D341Med (cell line): Measurements from ENCODE around the gene IL17C.
"Not testable (repeated sequence)": the region's sequence is repeated elsewhere in the genome, so short reads cannot be mapped to it uniquely, and the experiment has no call there.

Experiments
- DNase-seq: peaks from one replicate; pipeline ENCODE4 v3.0.0; 2012; ENCODE audit warnings: low spot score

IL17C gene

GRCh38 chr16:88638323-88639230 is at the start of gene IL17C:
Gene IL17C (plus strand): TSS chr16:88638572. CDS start chr16:88638642, 70 bp downstream.
- DNase-seq: no peak

DNA sequence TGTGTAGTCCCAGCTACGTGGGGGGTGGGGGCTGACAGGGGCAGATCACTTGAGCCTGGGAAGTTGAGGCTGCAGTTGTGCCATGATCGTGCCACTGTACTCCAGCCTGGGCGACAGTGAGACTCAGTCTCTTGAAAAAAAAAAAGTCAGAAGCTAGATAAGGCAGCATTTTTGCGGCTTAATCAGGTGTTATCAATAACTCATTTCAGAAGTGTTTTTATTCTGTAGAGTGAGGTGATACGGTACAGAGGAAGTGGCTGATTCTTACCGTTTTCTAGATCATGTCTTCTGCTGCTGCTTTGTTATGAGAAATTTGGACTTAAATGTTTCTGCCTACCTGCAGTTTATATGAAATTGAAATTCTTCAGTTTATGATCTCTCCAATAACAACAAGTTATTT is 49.6 kb upstream of the IL17C start:
- DNase-seq: no peak

GRCh38 chr16:88589441-88589840 is 48.9 kb upstream of the IL17C start:
- DNase-seq: no peak

DNA sequence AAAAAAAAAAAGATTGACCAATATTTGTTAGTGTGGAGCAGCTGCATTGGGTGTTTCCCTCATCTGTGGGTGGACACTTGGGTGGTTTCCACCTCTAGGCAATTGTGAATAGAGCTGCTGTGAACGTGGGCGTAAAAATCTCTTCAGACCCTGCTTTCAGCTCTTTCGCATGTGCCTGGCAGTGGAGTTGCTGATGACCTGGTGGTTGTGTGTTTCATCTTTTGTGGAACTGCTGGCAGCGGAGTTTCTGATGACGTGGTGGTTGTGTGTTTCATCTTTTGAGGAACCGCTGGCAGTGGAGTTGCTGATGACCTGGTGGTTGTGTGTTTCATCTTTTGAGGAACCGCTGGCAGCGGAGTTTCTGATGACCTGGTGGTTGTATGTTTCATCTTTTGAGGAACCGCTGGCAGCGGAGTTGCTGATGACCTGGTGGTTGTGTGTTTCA is 46.8 kb upstream of the IL17C start:
- DNase-seq: no peak

DNA sequence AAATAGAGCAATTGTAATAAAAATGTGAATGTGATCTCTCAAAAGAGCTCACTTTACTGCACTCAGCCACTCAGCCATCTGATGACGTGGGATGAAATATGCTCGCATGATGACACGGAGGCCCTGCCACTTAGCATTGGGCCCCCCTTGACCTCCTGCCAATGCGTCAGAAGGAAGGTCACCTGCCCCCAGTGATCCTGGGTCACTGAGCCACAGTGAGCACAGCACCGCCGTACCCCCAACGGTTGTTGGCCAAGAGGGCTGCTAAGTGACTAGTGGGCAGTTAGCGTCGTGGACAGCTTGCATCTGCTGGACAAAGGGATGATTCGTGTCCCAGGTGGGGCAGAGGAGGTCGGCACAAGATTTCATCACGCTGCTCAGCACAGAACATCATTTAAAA is 45.3 kb upstream of the IL17C start:
- DNase-seq: no peak

DNA sequence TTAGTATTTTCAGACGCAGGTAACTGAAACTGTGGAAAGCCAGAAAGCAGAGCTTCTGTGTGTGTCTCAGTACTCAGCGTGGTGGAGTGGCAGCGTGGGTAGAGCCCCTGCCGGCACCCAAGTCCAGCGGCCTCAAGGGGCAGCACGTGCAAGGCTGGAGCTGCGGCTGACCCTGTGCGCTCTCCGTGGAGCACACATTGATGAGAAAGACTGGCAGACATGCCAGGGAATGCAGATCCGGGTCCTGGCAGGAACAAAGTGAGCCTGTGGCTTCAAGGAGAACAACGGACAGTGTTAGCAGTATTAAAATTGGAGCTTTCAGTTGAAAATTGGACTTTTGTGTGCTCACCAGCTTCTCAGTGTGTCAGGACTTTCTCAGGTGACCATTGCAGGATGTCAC is 44.9 kb upstream of the IL17C start:
- no peak for DNase-seq

DNA sequence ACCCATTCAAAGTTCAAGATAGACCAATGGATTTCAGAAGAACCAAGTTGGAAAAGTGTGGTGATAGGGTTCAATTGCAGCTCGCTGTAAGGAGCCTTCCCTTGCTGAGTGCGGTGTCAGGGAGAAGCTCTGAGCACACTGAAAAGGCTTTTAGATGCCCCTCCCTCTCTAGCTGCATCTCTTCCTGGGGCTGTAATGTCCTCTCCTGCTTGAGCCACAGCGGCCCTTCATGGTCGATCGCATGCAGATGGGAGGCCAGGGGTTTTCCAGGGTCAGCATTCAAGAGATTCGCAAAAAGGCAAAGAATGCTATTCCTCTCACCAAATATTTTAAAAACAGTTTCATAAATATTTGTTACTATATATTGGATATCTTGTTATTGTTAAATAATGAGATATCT is 44.5 kb upstream of the IL17C start:
- no peak for DNase-seq

- no peak for DNase-seq
Measured at GRCh38 chr16:88595101-88595500, 43.3 kb upstream of the IL17C start.

DNA sequence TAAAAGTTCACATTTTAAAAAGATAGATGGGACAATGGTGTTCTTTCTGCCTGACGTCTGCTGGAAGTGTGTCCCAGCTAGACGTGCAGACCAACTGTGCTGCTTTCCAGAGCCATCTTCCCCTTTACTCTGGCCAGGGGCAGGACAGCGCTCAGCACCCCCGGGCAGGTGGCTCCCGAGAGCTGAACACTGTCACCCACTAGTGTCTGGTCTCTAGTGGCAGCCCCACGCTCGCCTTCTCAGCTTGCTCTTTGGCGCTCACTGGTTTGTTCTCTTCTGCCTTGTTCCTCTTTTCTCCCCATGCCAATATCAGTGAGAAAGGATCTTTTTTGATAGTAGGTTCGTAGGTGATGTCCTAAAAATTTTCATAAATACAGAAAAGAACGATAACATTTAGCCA is 42.5 kb upstream of the IL17C start:
- DNase-seq: no peak

DNA sequence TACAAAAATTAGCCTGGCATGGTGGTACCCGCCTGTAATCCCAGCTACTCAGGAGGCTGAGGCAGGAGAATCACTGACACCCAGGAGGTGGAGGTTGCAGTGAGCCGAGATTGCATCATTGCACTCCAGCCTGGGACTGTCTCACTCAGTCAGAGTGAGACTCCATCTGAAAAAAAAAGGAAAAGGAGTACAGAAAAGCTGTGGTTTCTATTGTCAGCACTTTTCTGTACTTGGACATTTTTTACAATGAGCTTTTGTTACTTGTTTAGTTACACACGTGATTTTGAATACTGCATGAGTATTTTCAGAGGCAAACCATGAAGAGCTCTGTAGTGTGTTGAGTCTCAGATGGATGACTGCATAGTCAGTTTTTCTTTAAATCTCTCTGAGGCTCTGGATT is 41.9 kb upstream of the IL17C start:
- DNase-seq: no peak

GRCh38 chr16:88597856-88598491 is 40.4 kb upstream of the IL17C start:
- no peak for DNase-seq

- DNase-seq: no peak
Measured at GRCh38 chr16:88599092-88599733, 39.2 kb upstream of the IL17C start.

DNA sequence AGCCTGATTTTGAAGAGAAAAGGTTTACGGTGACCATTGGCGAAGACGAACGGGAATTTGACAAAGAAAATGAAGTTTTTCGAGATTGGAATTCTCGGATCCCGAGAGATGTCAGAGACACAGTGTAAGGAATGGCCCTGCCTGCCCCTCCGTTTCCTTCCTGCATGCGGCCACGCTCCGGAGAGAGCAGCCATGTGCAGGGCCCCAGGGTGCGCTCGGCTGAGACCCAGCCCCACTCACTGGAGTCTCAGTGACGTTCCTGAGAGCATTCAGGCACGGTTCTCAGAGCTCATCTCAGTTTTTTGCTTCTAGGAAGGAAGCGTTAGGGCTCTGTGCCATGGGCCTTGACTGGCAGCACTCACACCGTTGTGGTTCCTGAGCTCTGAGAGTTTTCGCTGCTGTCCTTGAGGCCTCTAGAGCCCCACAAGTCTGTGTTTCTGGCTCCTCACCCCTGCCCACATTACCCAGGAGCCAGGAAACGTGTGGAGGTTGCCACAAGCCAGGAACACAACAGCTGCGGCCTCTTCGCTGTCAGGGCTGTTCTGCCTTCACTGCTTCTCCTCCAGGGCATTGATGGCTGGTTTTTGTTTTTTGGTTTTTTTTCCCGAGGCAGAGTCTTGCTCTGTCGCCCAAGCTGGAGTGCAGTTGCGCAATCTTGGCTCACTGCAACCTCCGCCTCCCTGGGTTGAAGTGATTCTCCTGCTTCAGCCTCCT is 38.4 kb upstream of the IL17C start:
- no peak for DNase-seq

- DNase-seq: no peak
Measured at GRCh38 chr16:88600539-88600896, 37.9 kb upstream of the IL17C start.

DNA sequence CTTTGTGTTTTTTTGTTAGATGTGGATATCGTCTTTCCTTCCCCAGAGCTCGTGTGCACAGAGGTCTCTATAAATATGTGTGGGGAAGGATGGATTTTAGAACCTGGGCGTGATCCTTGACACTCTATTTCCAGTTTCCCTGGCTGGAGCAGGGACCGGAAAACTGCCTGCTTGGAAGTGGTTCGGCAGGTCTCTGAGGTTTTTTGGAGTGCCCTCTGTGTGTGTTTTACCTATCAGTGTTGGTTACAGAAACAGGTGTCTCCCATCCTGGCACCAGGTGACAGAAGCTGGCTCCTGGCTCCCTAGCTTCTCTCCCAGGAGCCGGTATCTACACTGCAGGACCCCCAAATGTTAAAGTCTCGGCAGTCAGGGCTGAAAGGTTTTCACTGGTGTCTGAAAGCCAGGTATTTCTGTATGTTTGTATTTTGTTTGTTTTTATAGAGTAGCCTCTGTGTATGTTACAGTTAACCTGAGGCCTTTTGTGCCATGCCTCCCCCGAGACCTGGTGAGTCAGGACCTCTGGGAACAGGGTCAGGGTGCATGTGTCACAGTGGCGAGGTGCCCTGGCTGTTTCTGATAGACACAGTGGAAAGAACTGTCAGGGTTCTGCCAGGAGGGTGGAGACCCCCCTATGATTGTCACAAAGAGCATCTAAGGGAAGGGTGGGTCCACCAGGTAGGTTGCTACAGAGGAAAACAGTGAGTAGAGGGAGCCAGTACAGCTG is 36.9 kb upstream of the IL17C start:
- no peak for DNase-seq

DNA sequence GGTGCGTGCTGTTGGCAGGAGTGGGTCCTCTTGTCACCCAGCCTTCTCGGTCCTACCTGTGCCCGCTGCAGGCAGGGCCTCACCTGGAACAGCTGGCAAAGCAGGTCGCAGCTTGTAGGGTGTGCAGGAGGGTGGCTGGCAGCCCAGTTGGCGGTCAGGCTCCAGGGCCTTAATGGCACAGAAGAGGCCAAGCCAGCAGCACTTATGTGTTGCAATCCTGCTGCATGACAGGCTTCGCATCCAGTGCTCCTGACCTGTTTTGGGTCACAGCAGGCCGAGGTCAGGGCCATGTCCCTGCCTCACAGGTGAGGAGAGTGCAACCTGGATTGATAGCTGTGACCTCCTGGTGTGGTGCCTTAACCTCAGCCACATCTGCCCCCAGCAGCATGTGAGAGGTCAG is 36.3 kb upstream of the IL17C start:
- DNase-seq: no peak

GRCh38 chr16:88605186-88606147 is 32.9 kb upstream of the IL17C start:
- DNase-seq: no peak

- DNase-seq: no peak
Measured at GRCh38 chr16:88606148-88606757, 32.1 kb upstream of the IL17C start.

- DNase-seq: no peak
Measured at GRCh38 chr16:88608076-88608475, 30.3 kb upstream of the IL17C start.

DNA sequence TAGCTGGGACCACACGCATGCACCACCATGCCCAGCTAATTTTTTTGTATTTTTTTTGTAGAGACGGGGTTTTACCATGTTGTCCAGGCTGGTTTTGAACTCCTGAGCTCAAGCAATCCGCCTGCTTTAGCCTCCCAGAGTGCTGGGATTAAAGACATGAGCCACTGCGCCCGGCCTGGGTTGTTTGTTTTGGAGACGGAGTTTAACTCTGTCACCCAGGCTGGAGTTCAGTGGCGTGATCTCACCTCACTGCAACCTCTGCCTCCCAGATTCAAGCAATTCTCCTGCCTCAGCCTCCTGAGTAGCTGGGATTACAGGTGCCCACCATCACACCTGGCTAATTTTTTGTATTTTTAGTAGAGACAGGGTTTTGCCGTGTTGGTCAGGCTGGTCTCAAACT is 28.9 kb upstream of the IL17C start:
- DNase-seq: not testable (repeated sequence)
